Coronary artery (tissue), 2 donors: ENCODE results near the gene KRT4.
"Not testable (repeated sequence)": the region's sequence is repeated elsewhere in the genome, so short reads cannot be mapped to it uniquely, and the experiment has no call there.

Experiments used
- DNase-seq: peaks from one replicate; pipeline ENCODE4 v3.0.0-alpha.2; 2017; ENCODE audit warnings: low spot score
- H3K27ac ChIP-seq, 2 donors: fragments of 200-600 bp; sonication (generic); one replicate each; pipeline ENCODE4 v1.5.1; 2016 to 2019
- H3K4me3 ChIP-seq: fragments of 200-600 bp; sonication (generic); 2 replicates; pipeline ENCODE4 v1.5.1; 2016; ENCODE audit warnings: mild to moderate bottlenecking, moderate library complexity
- TF ChIP-seq, protein P1 (sequence below): fragments of 200-600 bp; sonication (generic); IDR thresholded peaks from one replicate; pipeline ENCODE4 v1.5.1; 2019; ENCODE audit warnings: antibody characterized with exemption

Gene KRT4

GRCh38 chr12:52795694-52796428 lies 18.1 kb downstream of the KRT4 start, which contains the start of gene KRT3:
KRT3 (minus strand) TSS chr12:52796117; CDS start chr12:52796042, 75 bp downstream.
- Histone ChIP-seq H3K4me3 (no peak within 1 kb of the TSS), H3K27ac (no peak within 1 kb of the TSS)
- TF ChIP-seq, protein P1, sequence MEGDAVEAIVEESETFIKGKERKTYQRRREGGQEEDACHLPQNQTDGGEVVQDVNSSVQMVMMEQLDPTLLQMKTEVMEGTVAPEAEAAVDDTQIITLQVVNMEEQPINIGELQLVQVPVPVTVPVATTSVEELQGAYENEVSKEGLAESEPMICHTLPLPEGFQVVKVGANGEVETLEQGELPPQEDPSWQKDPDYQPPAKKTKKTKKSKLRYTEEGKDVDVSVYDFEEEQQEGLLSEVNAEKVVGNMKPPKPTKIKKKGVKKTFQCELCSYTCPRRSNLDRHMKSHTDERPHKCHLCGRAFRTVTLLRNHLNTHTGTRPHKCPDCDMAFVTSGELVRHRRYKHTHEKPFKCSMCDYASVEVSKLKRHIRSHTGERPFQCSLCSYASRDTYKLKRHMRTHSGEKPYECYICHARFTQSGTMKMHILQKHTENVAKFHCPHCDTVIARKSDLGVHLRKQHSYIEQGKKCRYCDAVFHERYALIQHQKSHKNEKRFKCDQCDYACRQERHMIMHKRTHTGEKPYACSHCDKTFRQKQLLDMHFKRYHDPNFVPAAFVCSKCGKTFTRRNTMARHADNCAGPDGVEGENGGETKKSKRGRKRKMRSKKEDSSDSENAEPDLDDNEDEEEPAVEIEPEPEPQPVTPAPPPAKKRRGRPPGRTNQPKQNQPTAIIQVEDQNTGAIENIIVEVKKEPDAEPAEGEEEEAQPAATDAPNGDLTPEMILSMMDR = no peak
- no peak for DNase-seq

DNA sequence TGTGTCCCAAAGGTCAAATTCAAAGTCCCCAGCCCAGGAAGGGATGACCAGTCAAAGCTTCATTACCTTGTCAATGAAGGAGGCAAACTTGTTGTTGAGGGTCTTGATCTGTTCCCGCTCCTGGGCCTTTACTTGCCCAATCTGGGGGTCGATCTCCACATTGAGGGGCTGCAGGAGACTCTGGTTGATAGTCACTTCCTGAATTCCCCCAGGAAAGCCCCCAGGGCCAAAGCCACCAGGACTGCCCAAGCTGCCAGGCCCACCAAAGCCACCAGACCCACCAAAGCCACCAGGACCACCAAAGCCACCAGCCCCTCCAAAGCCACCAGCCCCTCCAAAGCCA lies 18.6 kb downstream of the KRT4 start:
- H3K4me3 ChIP-seq, H3K27ac ChIP-seq, DNase-seq: not testable (repeated sequence)

DNA sequence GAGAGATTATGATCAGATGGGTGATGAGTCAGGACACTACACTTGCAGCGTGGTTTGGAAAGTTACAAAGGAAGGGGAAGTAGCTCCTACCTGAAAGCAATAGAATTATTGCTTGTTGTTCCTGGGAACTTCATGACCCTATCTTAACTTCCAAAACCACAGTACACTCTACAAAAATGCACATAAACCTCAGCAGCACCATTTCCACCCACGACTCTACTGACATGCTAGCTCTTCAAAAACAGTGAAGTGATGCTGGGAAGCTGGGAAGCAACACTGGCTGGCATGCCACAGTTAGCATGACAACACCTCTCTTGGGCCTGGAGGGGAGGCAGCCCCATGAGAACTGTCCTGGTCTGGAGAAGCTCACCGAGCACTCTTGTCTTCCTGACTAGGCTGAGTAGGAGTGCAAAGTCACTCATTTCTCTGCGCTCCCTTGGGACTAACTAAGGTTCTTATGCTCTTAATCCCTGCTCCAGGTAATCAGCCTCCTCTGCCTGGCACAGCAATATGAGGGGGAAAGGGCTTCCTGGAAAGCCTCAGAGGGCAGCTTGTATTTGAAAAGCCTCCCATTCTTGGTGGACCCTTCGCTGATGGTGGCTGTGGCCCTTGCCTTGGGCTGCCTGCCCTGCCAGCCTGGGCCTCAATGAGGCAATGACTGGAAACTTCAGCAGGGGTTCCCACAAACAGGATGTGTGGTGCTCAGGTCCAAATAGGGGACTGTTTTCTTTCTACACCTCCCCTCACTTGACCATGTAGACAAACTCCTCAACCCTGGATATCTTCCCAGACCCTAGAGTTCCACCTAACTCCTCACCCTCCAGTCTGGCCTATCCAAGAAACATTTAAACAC lies 19.2 kb downstream of the KRT4 start:
- Histone ChIP-seq H3K27ac (no peak overlapping the region), H3K4me3 (no peak overlapping the region)
- TF ChIP-seq, protein P1 = no peak
- DNase-seq = no peak

DNA sequence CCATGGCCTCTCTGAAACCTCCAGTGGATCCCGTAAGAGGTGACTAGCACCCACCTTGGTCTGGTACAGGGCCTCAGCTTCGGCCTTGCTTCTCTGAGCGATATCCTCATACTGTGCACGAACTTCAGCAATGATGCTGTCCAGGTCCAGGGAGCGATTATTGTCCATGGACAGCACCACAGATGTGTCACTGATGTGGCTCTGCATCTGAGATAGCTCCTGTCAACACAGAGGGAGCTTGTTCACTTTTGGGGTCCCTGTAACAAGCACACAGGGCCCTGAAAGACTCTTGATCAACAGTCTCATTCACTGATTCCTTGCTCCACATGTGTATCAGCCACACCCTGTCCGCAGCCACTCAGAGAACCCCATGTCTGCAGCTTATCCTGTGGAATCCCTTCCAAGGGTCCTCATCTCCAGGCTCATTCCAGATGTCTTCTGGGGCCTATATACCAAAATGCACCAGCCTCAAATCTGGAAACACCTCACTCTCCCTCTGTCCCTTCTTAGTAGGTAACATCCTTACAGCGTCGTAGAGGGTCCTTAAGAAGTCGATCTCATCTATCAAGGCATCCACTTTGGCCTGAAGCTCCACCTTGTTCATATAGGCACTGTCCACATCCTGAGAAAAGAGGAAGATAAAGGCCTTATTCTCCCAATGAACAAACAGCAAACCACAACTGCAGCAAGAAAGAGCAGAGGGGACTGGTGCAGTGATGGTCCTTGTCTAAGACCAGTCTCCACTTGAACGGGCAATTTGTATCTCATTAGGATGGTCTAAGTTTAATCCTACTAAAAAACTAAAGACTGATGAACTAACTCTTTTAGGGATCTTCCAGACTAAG lies 21.5 kb downstream of the KRT4 start:
- Histone ChIP-seq H3K27ac (no peak overlapping the region), H3K4me3 (no peak overlapping the region)
- TF ChIP-seq, protein P1 = no peak
- no peak for DNase-seq

GRCh38 chr12:52791271-52792184 lies 22.4 kb downstream of the KRT4 start:
- TF ChIP-seq, protein P1 = no peak
- H3K4me3 ChIP-seq = no peak overlapping the region

GRCh38 chr12:52790427-52791270 lies 23.3 kb downstream of the KRT4 start:
- Histone ChIP-seq H3K27ac (no peak overlapping the region), H3K4me3 (peak overlapping the region; percentile 50)
- DNase-seq = no peak
- TF ChIP-seq, protein P1 = no peak

More at GRCh38 chr12:52791271-52792184, 22.4 kb downstream of the KRT4 start:
- DNase-seq = no peak
- no peak overlapping the region for H3K27ac ChIP-seq
